Testis (tissue), 3 donors: ENCODE data around the gene CAPN1. TPM values are rescaled to one million over a fixed set of nuclear protein-coding genes. Genes with fewer than 3 reads are reported as not detected.

Experiments used
- DNase-seq: peaks from one replicate; pipeline ENCODE4 v3.0.0-alpha.2; 2019
- H3K27ac ChIP-seq, 2 donors: fragments of 200-600 bp; sonication (generic); one replicate each; pipeline ENCODE4 v1.5.1; 2019
- H3K27me3 ChIP-seq: fragments of 200-600 bp; sonication (generic); one replicate; pipeline ENCODE4 v1.5.1; 2019
- H3K36me3 ChIP-seq: fragments of 200-600 bp; sonication (generic); one replicate; pipeline ENCODE4 v1.5.1; 2017; ENCODE audit warnings: low read depth; ENCODE audit errors: missing control alignments
- H3K4me1 ChIP-seq: fragments of 200-600 bp; sonication (generic); one replicate; pipeline ENCODE4 v1.5.1; 2019
- H3K4me3 ChIP-seq, 2 donors: fragments of 200-600 bp; sonication (generic); one replicate each; pipeline ENCODE4 v1.5.1; 2017 to 2019
- H3K9me3 ChIP-seq: fragments of 200-600 bp; sonication (generic); one replicate; pipeline ENCODE4 v1.5.1; 2017
- CTCF ChIP-seq, 3 experiments: fragments of 450-650 bp in 2 of 3; fragments of 200-600 bp in 1 of 3; sonication (generic) in 1 of 3; IDR thresholded peaks; one replicate each; pipeline ENCODE4 v1.5.1; 2016 to 2019; ENCODE audit warnings: antibody characterized with exemption in 3 of 3, mild to moderate bottlenecking in 2 of 3, moderate library complexity in 1 of 3
- POLR2A ChIP-seq: fragments of 450-650 bp; IDR thresholded peaks from one replicate; pipeline ENCODE4 v1.6.1; 2017; ENCODE audit warnings: antibody characterized with exemption, mild to moderate bottlenecking, moderate library complexity
- WGBS, 2 donors: methylation state at CpG; one replicate each; pipeline ENCODE4 v1.1.5; 2018; 5-methylcytosine and 5-hydroxymethylcytosine counted together
- intact Hi-C: fragments of 100-400 bp; cut with DNase I; formaldehyde crosslinking; loops from one replicate; pipeline ENCODE4 v1.15.1; 2023; ENCODE audit warnings: low total_unique reads
- polyA plus RNA-seq: library from polyadenylated mRNA; stranded (reverse); fragments of 350-450 nt; fragmentation: Illumina TruSeq; extraction: RNeasy Lipid Tissue Mini Kit (QIAGEN cat#74804); gene quantifications from one replicate; pipeline ENCODE4 v1.2.3, GENCODE V29; 2014; ENCODE audit warnings: low read depth, low replicate concordance; ENCODE audit not compliant: insufficient read depth
- total RNA-seq, 2 donors: library from RNA; depleted of rRNA; stranded (reverse); fragments of >200 nt; gene quantifications; one replicate each; pipeline ENCODE4 v1.2.3, GENCODE V29; 2016

CAPN1 gene
- total and polyA plus RNA-seq, 3 donors from 2014 or later: 27.3 to 85.3 (median 36.2) TPM

GRCh38 chr11:65219930-65220213 lies 38.1 kb downstream of the CAPN1 start:
- TF ChIP-seq CTCF (IDR thresholded peaks at IDR 0.05) (no peak), POLR2A (no peak)
- Histone ChIP-seq H3K4me1 (no peaks in the 10 kb centered on the region), H3K36me3 (no peaks in the 10 kb centered on the region), H3K9me3 (no peaks in the 10 kb centered on the region), H3K4me3 (no peak overlapping the region), H3K27me3 (no peaks in the 10 kb centered on the region), H3K27ac (no peak overlapping the region)
- 71 to 78% methylated on average over 3 of the region's 3 CpGs for WGBS, 2 donors
- intact Hi-C loops: no loop called here
- DNase-seq: no peak

- H3K4me1 ChIP-seq: no peaks in the 10 kb centered on the region
- no peak overlapping the region for H3K27ac ChIP-seq
- no peaks in the 10 kb centered on the region for H3K27me3 ChIP-seq
- TF ChIP-seq CTCF (IDR thresholded peaks at IDR 0.05): no peak
- TF ChIP-seq POLR2A: no peak
- no peak for DNase-seq
- H3K36me3 ChIP-seq: no peaks in the 10 kb centered on the region
- 91 to 93% methylated on average over 10 of the region's 10 CpGs for WGBS, 2 donors
- no peaks in the 10 kb centered on the region for H3K9me3 ChIP-seq
- H3K4me3 ChIP-seq: no peak overlapping the region
- intact Hi-C loops: no loop called here
Observed at GRCh38 chr11:65221026-65221425, 39.3 kb downstream of the CAPN1 start.

- DNase-seq: no peak
- Histone ChIP-seq H3K9me3 (no peaks in the 10 kb centered on the region), H3K4me1 (no peaks in the 10 kb centered on the region), H3K27ac (no peak overlapping the region), H3K36me3 (no peaks in the 10 kb centered on the region), H3K4me3 (no peak overlapping the region), H3K27me3 (no peaks in the 10 kb centered on the region)
- no peak for TF ChIP-seq CTCF (IDR thresholded peaks at IDR 0.05)
- no peak for TF ChIP-seq POLR2A
- 80 to 86% methylated on average over 8 of the region's 8 CpGs for WGBS, 2 donors
- intact Hi-C loops: no loop called here
Observed at GRCh38 chr11:65223011-65223410, 41.3 kb downstream of the CAPN1 start.

GRCh38 chr11:65224930-65225278 lies 43.2 kb downstream of the CAPN1 start:
- H3K27ac ChIP-seq: no peak overlapping the region
- WGBS, 2 donors: 27 to 63% methylated on average over 5 of the region's 5 CpGs
- intact Hi-C loops: no loop called here
- H3K36me3 ChIP-seq: no peaks in the 10 kb centered on the region
- H3K4me3 ChIP-seq: no peak overlapping the region
- no peaks in the 10 kb centered on the region for H3K9me3 ChIP-seq
- peak; percentile 27 for DNase-seq
- H3K27me3 ChIP-seq: no peaks in the 10 kb centered on the region
- H3K4me1 ChIP-seq: no peaks in the 10 kb centered on the region
- TF ChIP-seq POLR2A (no peak), CTCF (IDR thresholded peaks at IDR 0.05) (no peak)

- H3K27ac ChIP-seq: no peak overlapping the region
- H3K4me1 ChIP-seq: no peaks in the 10 kb centered on the region
- TF ChIP-seq CTCF (IDR thresholded peaks at IDR 0.05) (peak in 1 of 3 experiments; percentile 14), POLR2A (no peak)
- H3K4me3 ChIP-seq: peak overlapping the region; percentile 19 to 46
- H3K36me3 ChIP-seq: no peaks in the 10 kb centered on the region
- no peaks in the 10 kb centered on the region for H3K9me3 ChIP-seq
- intact Hi-C loops: no loop called here
- peak; percentile 67 for DNase-seq
- H3K27me3 ChIP-seq: no peaks in the 10 kb centered on the region
- 6% methylated on average over 34 to 42 of the region's 42 CpGs for WGBS, 2 donors
Observed at GRCh38 chr11:65225279-65226102, 43.8 kb downstream of the CAPN1 start.
